ENCODE data around the gene PIEZO1.

DNA sequence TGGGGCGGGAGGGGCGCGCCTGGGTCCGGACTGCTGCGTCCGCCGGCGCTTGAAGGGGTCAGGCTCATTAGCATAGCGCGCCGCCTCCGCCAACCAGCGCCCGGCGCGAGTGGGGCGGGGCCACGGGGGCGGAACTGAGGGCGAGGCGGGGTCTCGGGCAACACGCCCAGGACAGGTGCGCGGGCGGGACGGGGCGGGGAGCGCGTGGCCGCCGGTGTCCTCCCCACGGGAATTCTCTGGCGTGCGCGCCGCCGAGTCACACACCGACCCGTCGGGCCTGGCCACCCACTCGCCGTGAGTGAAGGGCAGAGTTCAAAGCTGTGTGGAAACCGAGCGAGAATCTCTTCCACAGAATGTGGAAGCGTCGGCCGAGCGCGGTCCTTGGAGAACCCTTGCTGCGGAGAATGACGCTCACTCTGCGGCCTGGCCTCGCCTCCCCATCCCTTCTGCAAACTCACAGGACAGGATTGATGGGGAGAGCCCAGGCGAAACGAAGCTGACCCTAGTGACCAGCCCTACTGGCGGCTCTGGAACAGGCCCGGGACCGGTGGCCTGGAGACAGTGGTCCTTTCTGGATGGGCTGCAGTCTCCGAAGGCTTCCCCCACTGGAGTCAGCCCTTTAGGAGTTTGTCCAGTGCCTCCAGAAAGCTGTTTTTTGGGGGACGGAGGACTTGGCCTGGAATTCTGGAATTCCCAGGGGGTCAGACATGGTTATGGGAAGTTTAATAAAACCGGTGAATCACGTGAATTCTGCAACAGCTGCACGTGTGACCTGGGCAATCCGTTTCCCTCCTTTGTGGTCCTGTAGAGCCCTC is 98.4 kb downstream of the PIEZO1 start, which contains the start of gene SNAI3:
- TF ChIP-seq POLR2AphosphoS5 (IDR thresholded peaks at IDR 0.05) (no peak), POLR2A (IDR thresholded peaks at IDR 0.05) (no peak), EP300 (IDR thresholded peaks at IDR 0.05) (no peak)
- TF ChIP-seq, protein P1, sequence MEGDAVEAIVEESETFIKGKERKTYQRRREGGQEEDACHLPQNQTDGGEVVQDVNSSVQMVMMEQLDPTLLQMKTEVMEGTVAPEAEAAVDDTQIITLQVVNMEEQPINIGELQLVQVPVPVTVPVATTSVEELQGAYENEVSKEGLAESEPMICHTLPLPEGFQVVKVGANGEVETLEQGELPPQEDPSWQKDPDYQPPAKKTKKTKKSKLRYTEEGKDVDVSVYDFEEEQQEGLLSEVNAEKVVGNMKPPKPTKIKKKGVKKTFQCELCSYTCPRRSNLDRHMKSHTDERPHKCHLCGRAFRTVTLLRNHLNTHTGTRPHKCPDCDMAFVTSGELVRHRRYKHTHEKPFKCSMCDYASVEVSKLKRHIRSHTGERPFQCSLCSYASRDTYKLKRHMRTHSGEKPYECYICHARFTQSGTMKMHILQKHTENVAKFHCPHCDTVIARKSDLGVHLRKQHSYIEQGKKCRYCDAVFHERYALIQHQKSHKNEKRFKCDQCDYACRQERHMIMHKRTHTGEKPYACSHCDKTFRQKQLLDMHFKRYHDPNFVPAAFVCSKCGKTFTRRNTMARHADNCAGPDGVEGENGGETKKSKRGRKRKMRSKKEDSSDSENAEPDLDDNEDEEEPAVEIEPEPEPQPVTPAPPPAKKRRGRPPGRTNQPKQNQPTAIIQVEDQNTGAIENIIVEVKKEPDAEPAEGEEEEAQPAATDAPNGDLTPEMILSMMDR (IDR thresholded peaks at IDR 0.05), result no peak
